HepG2 (cell line): ENCODE results near the gene PIGL. TPM values are rescaled to one million over a fixed set of nuclear protein-coding genes. Genes with fewer than 3 reads are reported as not detected.

Source experiments
- ATAC-seq: fragments of 200-7000 bp; cut with Tn5 transposase; 3 replicates; pipeline ENCODE4 v1.9.1; 2020; ENCODE audit warnings: mild to moderate bottlenecking, moderate library complexity
- BruUV-seq: library from RNA; stranded (reverse); fragments of 400-500 nt; replicated peaks from 2 replicates; lab custom pipeline; 2021; lab: Mats Ljungman, UMichigan
- CTCF ChIA-PET: fragments of 300-600 bp; formaldehyde crosslinking; extraction: SDS; loops from one replicate; lab custom pipeline; 2021; ENCODE audit warnings: low total read pairs, inconsistent platforms, low intra/inter-chr PET ratio; lab: Yijun Ruan, JAX
- POLR2A ChIA-PET: fragments of 350-600 bp; sonication (Branson Sonifier 250); formaldehyde crosslinking; loops from one replicate; lab custom pipeline; 2020; ENCODE audit warnings: antibody characterized with exemption, inconsistent platforms; lab: Yijun Ruan, JAX
- DNase-seq: peaks from one replicate; pipeline ENCODE4 v3.0.0-alpha.2; 2015; ENCODE audit warnings: low spot score
- FAIRE-seq: peaks from 3 replicates; lab custom pipeline; 2011; peaks lifted over from hg19 to GRCh38; lab: Jason Lieb, UNC
- H2AFZ ChIP-seq: one replicate; pipeline ENCODE4 v1.6.1; 2011; ENCODE audit warnings: low read length, inconsistent platforms
- H3K27ac ChIP-seq: fragments of 300-600 bp; 3 replicates; pipeline ENCODE4 v1.8.0; 2011; ENCODE audit warnings: mixed run types, mild to moderate bottlenecking, mixed read lengths, low read length, inconsistent platforms; ENCODE audit not compliant: insufficient read depth; ENCODE audit errors: extremely low read length
- H3K27me3 ChIP-seq, 2 experiments: fragments of 200-600 bp in 1 of 2; 2 replicates in 1 of 2; 3 replicates in 1 of 2; pipeline versions ENCODE4 v1.6.0 to v1.8.0; 2011; ENCODE audit warnings: low read length in 2 of 2, mild to moderate bottlenecking in 2 of 2, moderate library complexity in 2 of 2, inconsistent platforms in 1 of 2; ENCODE audit not compliant: insufficient read depth in 2 of 2, control insufficient read depth in 1 of 2
- H3K36me3 ChIP-seq, 2 experiments: fragments of 200-600 bp in 1 of 2; replicated peaks in 1 of 2; 2 replicates in 1 of 2; 3 replicates in 1 of 2; pipeline versions ENCODE4 v1.5.1 to v1.8.0; 2011; ENCODE audit warnings: low read length in 2 of 2, inconsistent platforms in 1 of 2; ENCODE audit not compliant: insufficient read depth in 2 of 2, control insufficient read depth in 1 of 2
- H3K4me1 ChIP-seq: 2 replicates; pipeline ENCODE4 v1.5.1; 2012; ENCODE audit warnings: low read length, inconsistent platforms; ENCODE audit not compliant: insufficient read depth
- H3K4me2 ChIP-seq: 2 replicates; pipeline ENCODE4 v1.6.0; 2011; ENCODE audit warnings: low read depth, low read length, inconsistent platforms
- H3K4me3 ChIP-seq, 3 experiments: fragments of 200-600 bp in 1 of 3; sonication (generic), shearing (Covaris generic) in 1 of 3; replicated peaks in 1 of 3; 2 replicates each; pipeline ENCODE4 v1.5.1; 2011 to 2016; ENCODE audit warnings: low read length in 3 of 3, inconsistent platforms in 2 of 3, low read depth in 2 of 3, mild to moderate bottlenecking in 2 of 3, control low read depth in 1 of 3, mixed read lengths in 1 of 3; ENCODE audit not compliant: insufficient read depth in 1 of 3
- H3K79me2 ChIP-seq: one replicate; pipeline ENCODE4 v1.6.1; 2011; ENCODE audit warnings: low read length, inconsistent platforms; ENCODE audit not compliant: insufficient read depth
- H3K9ac ChIP-seq: 2 replicates; pipeline ENCODE4 v1.6.0; 2011; ENCODE audit warnings: mild to moderate bottlenecking, low read depth, low read length, inconsistent platforms; ENCODE audit not compliant: insufficient read depth
- H3K9me3 ChIP-seq: 2 replicates; pipeline ENCODE4 v1.5.1; 2012; ENCODE audit warnings: mild to moderate bottlenecking, low read length
- H4K20me1 ChIP-seq: 2 replicates; pipeline ENCODE4 v1.6.0; 2011; ENCODE audit warnings: inconsistent platforms, mild to moderate bottlenecking, low read length, moderate library complexity; ENCODE audit not compliant: insufficient read depth
- ETV5 ChIP-seq: IDR thresholded peaks from 2 replicates; pipeline ENCODE4 v1.6.1; 2018; ENCODE audit warnings: missing biosample characterization, missing genetic modification reagents, inconsistent platforms, borderline replicate concordance
- FOSL2 ChIP-seq: sonication (generic); formaldehyde crosslinking; IDR thresholded peaks from 2 replicates; pipeline ENCODE4 v1.4.0; 2020; ENCODE audit warnings: missing genetic modification reagents
- GZF1 ChIP-seq: sonication (generic); formaldehyde crosslinking; IDR thresholded peaks from 2 replicates; pipeline ENCODE4 v1.5.1; 2020; ENCODE audit warnings: mild to moderate bottlenecking, missing genetic modification reagents
- HNRNPK ChIP-seq: fragments of 200-400 bp; formaldehyde crosslinking; IDR thresholded peaks from 2 replicates; pipeline ENCODE4 v1.6.1; 2018; ENCODE audit warnings: low read length, low read depth, moderate library complexity, mild to moderate bottlenecking; ENCODE audit not compliant: poor library complexity, severe bottlenecking
- HNRNPLL ChIP-seq: fragments of 200-400 bp; formaldehyde crosslinking; IDR thresholded peaks from 2 replicates; pipeline ENCODE4 v1.6.1; 2017; ENCODE audit warnings: mild to moderate bottlenecking, low read depth, low read length; ENCODE audit not compliant: poor library complexity, severe bottlenecking
- KDM5A ChIP-seq: fragments of 200-600 bp; sonication (generic); IDR thresholded peaks from 2 replicates; pipeline ENCODE4 v1.7.0; 2018; ENCODE audit warnings: antibody characterized with exemption, mild to moderate bottlenecking, low read length, borderline replicate concordance
- KLF15 ChIP-seq: sonication (generic); formaldehyde crosslinking; IDR thresholded peaks from 2 replicates; pipeline ENCODE4 v1.8.1; 2023; ENCODE audit warnings: borderline replicate concordance, mild to moderate bottlenecking, inconsistent platforms, missing genetic modification reagents, mixed read lengths
- MXI1 ChIP-seq: IDR thresholded peaks from 3 replicates; pipeline ENCODE4 v1.6.1; 2012; ENCODE audit warnings: low read depth, low read length, inconsistent platforms, borderline replicate concordance
- NFYB ChIP-seq: sonication (generic); formaldehyde crosslinking; IDR thresholded peaks from 2 replicates; pipeline ENCODE4 v1.4.0; 2020; ENCODE audit warnings: missing genetic modification reagents
- ONECUT2 ChIP-seq: sonication (generic); formaldehyde crosslinking; IDR thresholded peaks from 2 replicates; pipeline ENCODE4 v1.4.0; 2020; ENCODE audit warnings: missing genetic modification reagents
- POGZ ChIP-seq: sonication (generic); formaldehyde crosslinking; IDR thresholded peaks from 2 replicates; pipeline ENCODE4 v1.4.0; 2020; ENCODE audit warnings: mild to moderate bottlenecking, missing genetic modification reagents
- RBAK ChIP-seq: sonication (generic); formaldehyde crosslinking; IDR thresholded peaks from 2 replicates; pipeline ENCODE4 v1.5.1; 2020; ENCODE audit warnings: mild to moderate bottlenecking, missing genetic modification reagents
- SALL1 ChIP-seq: sonication (generic); formaldehyde crosslinking; IDR thresholded peaks from 2 replicates; pipeline ENCODE4 v1.8.0; 2022; ENCODE audit warnings: mild to moderate bottlenecking, missing genetic modification reagents
- ZFP36L1 ChIP-seq: sonication (generic); formaldehyde crosslinking; IDR thresholded peaks from 2 replicates; pipeline ENCODE4 v1.8.0; 2022; ENCODE audit warnings: mild to moderate bottlenecking, missing genetic modification reagents, moderate library complexity
- ZNF234 ChIP-seq: sonication (generic); formaldehyde crosslinking; conservative IDR thresholded peaks from 2 replicates; pipeline ENCODE4 v1.5.1; 2020; ENCODE audit warnings: mild to moderate bottlenecking, missing genetic modification reagents
- ZNF251 ChIP-seq: sonication (generic); formaldehyde crosslinking; IDR thresholded peaks from 2 replicates; pipeline ENCODE4 v1.9.0; 2021; ENCODE audit warnings: mild to moderate bottlenecking, missing genetic modification reagents
- ZNF543 ChIP-seq: sonication (generic); formaldehyde crosslinking; IDR thresholded peaks from 2 replicates; pipeline ENCODE4 v1.4.0; 2020; ENCODE audit warnings: mild to moderate bottlenecking, missing genetic modification reagents
- WGBS: methylation state at CpG from one replicate; pipeline ENCODE4 v1.1.6; 2017; ENCODE audit warnings: low lambda C conversion rate; 5-methylcytosine and 5-hydroxymethylcytosine counted together
- in situ Hi-C: cut with HindIII; loops from 2 replicates; pipeline ENCODE4 v1.10.0; 2017; ENCODE audit warnings: low pct_unique_long_range_greater_than_20kb; ENCODE audit not compliant: extremely low pct_ligation_motif_present
- intact Hi-C: fragments of 100-400 bp; cut with micrococcal nuclease; formaldehyde crosslinking; loops from one replicate; pipeline ENCODE4 v1.10.0; 2022; ENCODE audit not compliant: unreplicated experiment
- polyA plus RNA-seq, 8 experiments: library from polyadenylated mRNA; depleted of rRNA in 3 of 8; stranded (reverse) in 7 of 8; unstranded in 1 of 8; fragments of >200 nt; fragmentation: Illumina TruSeq in 4 of 8; extraction: Trizol in 4 of 8; gene quantifications; 2 replicates each; pipeline versions ENCODE4 v1.2.1 to v1.2.3, GENCODE V29; 2011 to 2016; ENCODE audit warnings: low read depth in 4 of 8, missing spikeins in 1 of 8, mixed read lengths in 1 of 8; ENCODE audit not compliant: insufficient read depth in 1 of 8
- total RNA-seq, 5 experiments: library from RNA; depleted of rRNA; stranded (reverse); fragments of >200 nt; fragmentation: Illumina TruSeq; extraction: Trizol; gene quantifications; 2 replicates each; pipeline ENCODE4 v1.2.3, GENCODE V29; 2016; ENCODE audit warnings: low read depth in 1 of 5
- TF ChIP-seq, protein P1 (sequence below): sonication (generic); formaldehyde crosslinking; IDR thresholded peaks from 2 replicates; pipeline ENCODE4 v1.4.0; 2020; ENCODE audit warnings: mild to moderate bottlenecking, missing genetic modification reagents
- TF ChIP-seq, protein P2 (sequence below): sonication (generic); formaldehyde crosslinking; IDR thresholded peaks from 2 replicates; pipeline ENCODE4 v1.8.0; 2022; ENCODE audit warnings: mild to moderate bottlenecking, missing genetic modification reagents, moderate library complexity
- TF ChIP-seq, protein P3 (sequence below): sonication (generic); formaldehyde crosslinking; IDR thresholded peaks from 2 replicates; pipeline ENCODE4 v1.4.0; 2020; ENCODE audit warnings: missing genetic modification reagents, borderline replicate concordance

Gene PIGL
- total and polyA plus RNA-seq, 2 of the 13 experiments (the other 11 are each of a cell fraction or from before 2014, with no cell fraction given) = 28.5 to 63.8 TPM

DNA sequence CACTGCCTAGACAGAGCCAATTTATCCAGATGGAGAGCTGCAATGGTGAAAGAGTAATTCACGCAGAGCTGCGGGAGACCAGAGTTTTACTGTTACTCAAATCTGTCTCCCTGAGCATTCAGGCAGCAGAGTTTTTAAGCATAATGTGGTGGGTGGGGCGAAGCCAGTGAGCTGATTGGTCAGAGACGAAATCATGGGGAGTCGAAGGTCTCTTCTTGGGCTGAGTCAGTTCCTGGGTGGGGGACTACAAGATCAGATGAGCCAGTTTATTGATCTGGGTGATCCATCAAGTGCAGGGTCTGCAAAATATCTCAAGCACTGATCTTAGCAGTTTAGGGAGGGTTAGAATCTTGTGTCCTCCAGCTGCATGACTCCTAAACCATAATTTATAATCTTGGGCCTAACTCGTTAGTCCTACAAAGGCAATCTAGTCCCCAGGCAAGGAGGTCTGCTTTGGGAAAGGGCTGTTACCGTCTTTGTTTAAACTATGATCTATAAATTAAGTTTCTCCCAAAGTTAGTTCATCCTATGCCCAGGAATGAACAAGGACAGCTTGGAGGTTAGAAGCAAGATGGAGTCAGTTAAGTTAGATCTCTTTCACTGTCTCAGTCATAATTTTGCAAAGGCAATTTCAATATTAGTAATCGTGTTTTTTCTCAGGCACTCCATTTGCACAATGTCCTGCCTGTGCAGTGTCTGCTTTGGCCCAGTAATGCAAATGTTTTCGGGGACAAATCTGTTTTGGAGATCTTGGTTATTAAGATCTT is 27.0 kb downstream of the PIGL start:
- no peak overlapping the region for H3K9ac ChIP-seq
- no peak for FAIRE-seq
- 78% methylated on average over 9 of the region's 9 CpGs for WGBS
- H4K20me1 ChIP-seq = no peaks in the 10 kb centered on the region
- DNase-seq = peak; percentile 26
- H3K4me3 ChIP-seq = no peak overlapping the region
- ChIA-PET CTCF (no interaction called here), POLR2A (interaction anchor here (1.0 to 1.8 kb wide), 3 partner anchors 27 to 42 kb away, joined by 3 to 6 read pairs (median 3); partner anchors contain the start of genes NCOR1 and PIGL)
- in situ Hi-C loops (no loop called here), intact Hi-C loops (no loop called here)
- no TSS peak for BruUV-seq
- peak overlapping the region; percentile 48 for H3K27ac ChIP-seq
- no peak overlapping the region for H3K4me2 ChIP-seq
- no peaks in the 10 kb centered on the region for H3K27me3 ChIP-seq
- H3K79me2 ChIP-seq = no peaks in the 10 kb centered on the region
- no peaks in the 10 kb centered on the region for H3K9me3 ChIP-seq
- H3K4me1 ChIP-seq = peaks cover 63% of the 10 kb centered on the region
- H2AFZ ChIP-seq = no peak overlapping the region
- H3K36me3 ChIP-seq = no peaks in the 10 kb centered on the region
- ATAC-seq = peak; percentile 50
- TF ChIP-seq, protein P1, sequence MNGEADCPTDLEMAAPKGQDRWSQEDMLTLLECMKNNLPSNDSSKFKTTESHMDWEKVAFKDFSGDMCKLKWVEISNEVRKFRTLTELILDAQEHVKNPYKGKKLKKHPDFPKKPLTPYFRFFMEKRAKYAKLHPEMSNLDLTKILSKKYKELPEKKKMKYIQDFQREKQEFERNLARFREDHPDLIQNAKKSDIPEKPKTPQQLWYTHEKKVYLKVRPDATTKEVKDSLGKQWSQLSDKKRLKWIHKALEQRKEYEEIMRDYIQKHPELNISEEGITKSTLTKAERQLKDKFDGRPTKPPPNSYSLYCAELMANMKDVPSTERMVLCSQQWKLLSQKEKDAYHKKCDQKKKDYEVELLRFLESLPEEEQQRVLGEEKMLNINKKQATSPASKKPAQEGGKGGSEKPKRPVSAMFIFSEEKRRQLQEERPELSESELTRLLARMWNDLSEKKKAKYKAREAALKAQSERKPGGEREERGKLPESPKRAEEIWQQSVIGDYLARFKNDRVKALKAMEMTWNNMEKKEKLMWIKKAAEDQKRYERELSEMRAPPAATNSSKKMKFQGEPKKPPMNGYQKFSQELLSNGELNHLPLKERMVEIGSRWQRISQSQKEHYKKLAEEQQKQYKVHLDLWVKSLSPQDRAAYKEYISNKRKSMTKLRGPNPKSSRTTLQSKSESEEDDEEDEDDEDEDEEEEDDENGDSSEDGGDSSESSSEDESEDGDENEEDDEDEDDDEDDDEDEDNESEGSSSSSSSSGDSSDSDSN (CRISPR knock-in tag) = no peak
- TF ChIP-seq FOSL2 (CRISPR knock-in tag) (peak; percentile 52; the same call in 1 of the 2 replicates), ZNF543 (CRISPR knock-in tag) (no peak), SALL1 (CRISPR knock-in tag) (peak; percentile 29; the same call in 1 of the 2 replicates), ZNF251 (no peak), ONECUT2 (CRISPR knock-in tag) (peak; percentile 48; the same call in 1 of the 2 replicates), NFYB (CRISPR knock-in tag) (0 out of 2 replicates have a peak, but pooled peaks have one; percentile 15), ZFP36L1 (CRISPR knock-in tag) (no peak), RBAK (no peak), GZF1 (CRISPR knock-in tag) (no peak), MXI1 (no peak), ETV5 (peak; percentile 9; the same call in 1 of the 2 replicates), HNRNPK (no peak), KLF15 (peak; percentile 43; the same call in 1 of the 2 replicates), ZNF234 (no peak), POGZ (CRISPR knock-in tag) (0 out of 2 replicates have a peak, but pooled peaks have one; percentile 37), KDM5A (no peak), HNRNPLL (no peak)
- TF ChIP-seq, protein P2, sequence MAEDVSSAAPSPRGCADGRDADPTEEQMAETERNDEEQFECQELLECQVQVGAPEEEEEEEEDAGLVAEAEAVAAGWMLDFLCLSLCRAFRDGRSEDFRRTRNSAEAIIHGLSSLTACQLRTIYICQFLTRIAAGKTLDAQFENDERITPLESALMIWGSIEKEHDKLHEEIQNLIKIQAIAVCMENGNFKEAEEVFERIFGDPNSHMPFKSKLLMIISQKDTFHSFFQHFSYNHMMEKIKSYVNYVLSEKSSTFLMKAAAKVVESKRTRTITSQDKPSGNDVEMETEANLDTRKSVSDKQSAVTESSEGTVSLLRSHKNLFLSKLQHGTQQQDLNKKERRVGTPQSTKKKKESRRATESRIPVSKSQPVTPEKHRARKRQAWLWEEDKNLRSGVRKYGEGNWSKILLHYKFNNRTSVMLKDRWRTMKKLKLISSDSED (CRISPR knock-in tag) = no peak
- TF ChIP-seq, protein P3, sequence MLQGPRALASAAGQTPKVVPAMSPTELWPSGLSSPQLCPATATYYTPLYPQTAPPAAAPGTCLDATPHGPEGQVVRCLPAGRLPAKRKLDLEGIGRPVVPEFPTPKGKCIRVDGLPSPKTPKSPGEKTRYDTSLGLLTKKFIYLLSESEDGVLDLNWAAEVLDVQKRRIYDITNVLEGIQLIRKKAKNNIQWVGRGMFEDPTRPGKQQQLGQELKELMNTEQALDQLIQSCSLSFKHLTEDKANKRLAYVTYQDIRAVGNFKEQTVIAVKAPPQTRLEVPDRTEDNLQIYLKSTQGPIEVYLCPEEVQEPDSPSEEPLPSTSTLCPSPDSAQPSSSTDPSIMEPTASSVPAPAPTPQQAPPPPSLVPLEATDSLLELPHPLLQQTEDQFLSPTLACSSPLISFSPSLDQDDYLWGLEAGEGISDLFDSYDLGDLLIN (CRISPR knock-in tag) = no peak
